ENCODE measurements around the gene ATP2B2. TPM values are rescaled to one million over a fixed set of nuclear protein-coding genes. Genes with fewer than 3 reads are reported as not detected.

The ATP2B2 gene
- not detected in 2 replicates for total RNA-seq

GRCh38 chr3:10505050-10505790, at the start of gene ATP2B2:
Gene ATP2B2 (minus strand): TSS chr3:10505586. CDS start chr3:10449543, 56,043 bp downstream.

GRCh38 chr3:10292505-10293419, 212.6 kb downstream of the ATP2B2 start, which contains the start of gene GHRL:
Gene GHRL (minus strand): TSS chr3:10292947. CDS start chr3:10290180, 2,767 bp downstream.

Other genes with a start within 250 kb of the ATP2B2 start
- gene GHRL, start 212.6 kb downstream of the ATP2B2 start, total RNA-seq, result not detected in 2 replicates
- 174 and 220 TPM in 2 replicates for gene SEC13, start 184.5 kb downstream of the ATP2B2 start, total RNA-seq